22Rv1 (cell line): ENCODE measurements around the gene PREX1.

Experiments
- CTCF ChIP-seq: fragments of 450-650 bp; IDR thresholded peaks from 2 replicates; pipeline ENCODE4 v1.5.1; 2017; ENCODE audit warnings: mild to moderate bottlenecking
- ZFX ChIP-seq: fragments of 450-650 bp; IDR thresholded peaks from 2 replicates; pipeline ENCODE4 v1.6.1; 2017; ENCODE audit warnings: antibody characterized with exemption, borderline replicate concordance

DNA sequence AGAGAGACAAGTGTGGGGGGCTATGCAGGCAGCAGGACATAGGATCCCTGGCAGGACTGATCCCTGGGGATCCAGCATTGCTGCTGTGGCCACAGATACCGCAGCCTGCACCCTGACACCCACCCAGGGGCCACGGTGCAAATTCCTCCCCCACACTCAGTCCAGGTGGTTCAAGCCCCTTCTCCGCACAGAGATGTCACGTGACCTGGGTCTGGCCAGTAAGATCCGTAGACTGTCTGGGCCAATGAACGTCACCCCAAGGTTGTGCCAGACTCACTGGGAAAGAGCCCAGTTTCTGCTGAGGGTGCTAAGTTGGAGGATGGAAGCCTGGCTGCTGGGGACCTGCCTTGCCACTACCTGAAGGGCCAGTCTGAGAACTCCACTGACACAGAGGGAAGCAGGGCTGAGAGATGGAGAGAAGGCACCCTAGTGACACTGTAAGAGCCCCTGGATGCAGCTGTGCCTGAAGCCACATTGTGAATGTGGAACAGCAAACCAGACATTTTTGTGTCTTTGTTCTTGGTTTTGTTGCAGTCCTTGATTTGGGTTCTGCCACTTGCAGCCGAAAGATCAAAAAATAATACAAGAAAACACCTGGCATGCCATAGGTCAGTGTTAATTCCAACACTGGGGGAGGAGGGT lies 228.6 kb downstream of the PREX1 start:
- TF ChIP-seq CTCF, result no peak
- TF ChIP-seq ZFX, result no peak
